ENCODE measurements around the gene LRR1. TPM values are rescaled to one million over a fixed set of nuclear protein-coding genes. Genes with fewer than 3 reads are reported as not detected.

LRR1 gene, protein sequence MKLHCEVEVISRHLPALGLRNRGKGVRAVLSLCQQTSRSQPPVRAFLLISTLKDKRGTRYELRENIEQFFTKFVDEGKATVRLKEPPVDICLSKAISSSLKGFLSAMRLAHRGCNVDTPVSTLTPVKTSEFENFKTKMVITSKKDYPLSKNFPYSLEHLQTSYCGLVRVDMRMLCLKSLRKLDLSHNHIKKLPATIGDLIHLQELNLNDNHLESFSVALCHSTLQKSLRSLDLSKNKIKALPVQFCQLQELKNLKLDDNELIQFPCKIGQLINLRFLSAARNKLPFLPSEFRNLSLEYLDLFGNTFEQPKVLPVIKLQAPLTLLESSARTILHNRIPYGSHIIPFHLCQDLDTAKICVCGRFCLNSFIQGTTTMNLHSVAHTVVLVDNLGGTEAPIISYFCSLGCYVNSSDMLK
- 12.1 TPM for polyA plus RNA-seq (2013, experiment 1 of 2; ENCODE audit: insufficient read length)
- polyA plus RNA-seq (2013, experiment 2 of 2; ENCODE audit: insufficient read length): 13.7 TPM

GRCh38 chr14:49598485-49599300 lies at the start of gene LRR1:
TSS of gene LRR1 (plus strand) at chr14:49598940. CDS start at chr14:49599021, 81 bp downstream.
- DNase-seq: peak; percentile 79

DNA sequence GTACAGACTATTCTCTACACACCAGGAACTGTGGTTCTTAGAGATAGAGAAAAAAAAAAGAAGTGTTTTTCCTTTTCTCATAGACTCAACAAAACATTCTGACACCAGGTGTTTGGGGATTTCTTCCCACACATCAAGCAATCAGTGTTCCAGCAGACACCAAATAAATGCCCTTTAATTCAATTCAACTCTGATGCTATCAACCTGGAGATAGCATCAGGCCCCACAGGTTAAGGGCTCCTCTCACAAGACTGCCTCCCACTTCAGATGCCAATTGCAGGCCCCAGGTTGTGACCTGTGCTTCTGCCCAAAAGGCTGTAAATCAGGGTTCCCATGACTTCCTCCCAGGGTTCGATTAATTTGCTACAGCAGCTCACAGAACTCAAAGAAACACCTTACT lies 49.3 kb upstream of the LRR1 start:
- no peak for DNase-seq

DNA sequence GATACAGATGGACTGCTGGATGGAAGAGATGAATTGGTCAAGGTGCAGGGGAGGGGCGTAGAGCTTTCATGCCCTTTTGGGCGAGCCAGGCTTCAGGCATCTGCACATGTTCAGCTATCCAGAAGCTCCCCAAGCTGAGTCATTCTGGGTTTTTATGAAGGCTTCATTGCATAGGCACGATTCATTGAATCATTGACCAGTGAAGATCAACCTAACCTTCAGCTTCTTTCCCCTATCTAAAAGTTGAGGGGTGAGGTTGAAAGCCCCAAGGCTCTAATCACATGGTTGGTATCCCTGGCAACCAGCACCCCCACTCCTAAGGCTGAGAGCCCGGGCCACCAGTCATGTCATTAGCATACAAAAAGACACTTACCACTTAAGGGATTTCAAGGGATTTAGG lies 48.9 kb upstream of the LRR1 start:
- no peak for DNase-seq

DNA sequence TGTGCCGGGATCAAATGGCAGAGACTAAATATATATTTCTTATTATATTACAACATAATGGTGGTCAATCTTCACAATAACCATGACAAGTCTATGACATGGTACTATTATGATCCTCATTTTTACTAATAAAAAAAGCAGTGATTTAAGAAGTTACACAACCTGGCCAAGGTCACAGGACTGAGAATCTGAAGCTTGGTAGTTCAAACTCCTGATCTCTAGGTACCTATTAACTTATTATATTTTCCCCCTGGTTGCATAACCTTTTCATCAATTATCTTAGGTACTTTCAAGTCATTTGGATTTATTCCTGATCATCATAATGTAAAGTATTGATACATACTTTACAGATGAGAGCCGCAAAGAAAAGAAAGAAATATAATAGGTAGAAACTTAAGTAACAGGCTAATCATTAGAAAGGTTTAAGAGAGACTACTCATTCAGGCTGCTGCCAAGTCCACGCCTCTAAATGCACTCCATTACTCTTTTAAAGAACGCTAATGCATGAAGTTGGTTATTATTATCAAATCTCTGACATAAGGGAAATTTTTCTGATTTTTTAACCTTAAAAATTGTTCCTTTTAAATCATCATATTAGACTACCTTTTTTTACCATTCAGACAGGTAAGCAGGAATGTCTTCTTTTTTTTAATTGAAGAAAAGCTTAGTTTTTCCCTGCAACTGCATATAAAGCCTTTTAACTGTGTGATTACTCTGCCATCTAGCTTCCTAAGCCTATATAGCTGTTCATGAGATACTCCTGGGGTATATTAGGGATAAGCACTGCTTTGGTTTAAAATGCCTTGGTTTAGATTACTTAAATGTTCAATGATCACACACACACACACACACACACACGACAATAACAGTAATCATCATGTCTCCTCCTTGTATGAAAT lies 48.2 kb upstream of the LRR1 start:
- DNase-seq: no peak

GRCh38 chr14:49551569-49551968 lies 47.2 kb upstream of the LRR1 start:
- DNase-seq: no peak

DNA sequence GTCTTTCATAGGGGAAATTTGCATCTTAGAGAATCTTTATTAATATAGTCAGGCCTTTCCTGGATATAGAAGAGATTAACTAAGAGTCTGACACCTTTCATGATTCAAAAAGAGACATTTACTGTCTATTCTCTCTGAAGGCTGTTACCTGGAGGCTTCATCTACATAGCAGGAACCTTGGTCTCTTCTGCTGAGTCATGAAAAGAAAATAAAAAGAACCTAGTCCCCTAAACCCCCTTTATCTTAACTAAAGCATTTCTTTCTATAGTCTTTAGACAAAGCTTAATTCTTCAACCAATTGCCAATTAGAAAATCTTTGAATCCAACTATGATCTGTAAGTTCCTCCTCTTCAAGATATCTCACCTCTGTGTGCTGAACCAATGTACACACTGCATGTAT lies 45.6 kb upstream of the LRR1 start:
- no peak for DNase-seq

- DNase-seq: no peak
Measured at GRCh38 chr14:49553892-49554291, 44.8 kb upstream of the LRR1 start.

DNA sequence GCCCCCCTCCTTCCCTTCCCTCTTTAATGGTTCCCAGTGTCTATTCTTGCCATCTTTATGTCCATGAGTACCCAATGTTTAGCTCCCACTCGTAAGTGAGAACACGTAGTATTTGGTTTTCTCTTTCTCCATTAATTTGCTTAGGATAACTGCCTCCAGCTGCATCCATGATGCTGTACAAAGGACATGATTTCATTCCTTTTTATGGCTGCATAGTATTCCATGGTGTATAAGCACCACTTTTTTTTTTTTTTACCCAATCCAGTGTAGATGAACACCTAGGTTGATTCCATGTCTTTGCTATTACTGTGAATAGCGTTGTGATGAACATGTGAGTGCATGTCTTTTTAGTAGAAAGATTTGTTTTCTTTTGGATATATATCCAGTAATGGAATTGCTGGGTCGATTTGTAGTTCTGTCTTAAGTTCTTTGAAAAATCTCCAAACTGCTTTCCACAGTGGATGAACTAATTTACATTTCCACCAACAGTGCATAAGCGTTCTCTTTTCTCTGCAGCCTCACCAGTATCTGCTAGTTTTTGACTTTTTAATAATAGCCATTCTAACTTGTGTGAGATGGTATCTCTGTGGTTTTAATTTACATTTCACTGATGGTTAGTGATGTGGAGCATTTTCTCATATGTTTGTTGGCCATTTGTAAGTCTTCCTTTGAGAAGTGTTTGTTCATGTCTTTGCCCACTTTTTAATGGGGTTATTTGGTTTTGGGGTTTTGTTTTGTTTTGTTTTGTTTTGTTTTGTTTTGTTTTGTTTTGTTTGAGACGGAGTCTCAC lies 38.6 kb upstream of the LRR1 start:
- no peak for DNase-seq

DNA sequence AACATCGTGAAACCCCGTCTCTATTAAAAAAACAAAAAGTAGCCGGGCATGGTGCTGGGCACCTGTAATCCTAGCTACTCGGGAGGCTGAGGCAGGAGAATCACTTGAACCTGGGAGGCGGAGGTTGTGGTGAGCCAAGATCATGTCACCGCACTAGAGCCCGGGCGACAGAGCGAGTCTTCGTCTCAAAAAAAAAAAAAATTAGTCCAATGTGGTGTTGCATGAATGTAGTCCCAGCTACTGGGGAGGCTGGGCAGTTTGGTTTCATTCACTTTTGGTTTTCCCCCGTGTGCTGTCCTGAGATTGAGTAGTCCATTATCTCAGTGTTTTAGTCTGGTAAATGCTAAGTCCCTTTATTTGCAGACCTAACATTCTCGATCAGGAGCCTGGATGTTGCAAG lies 32.0 kb upstream of the LRR1 start:
- no peak for DNase-seq

- no peak for DNase-seq
Measured at GRCh38 chr14:49569281-49569680, 29.5 kb upstream of the LRR1 start.

DNA sequence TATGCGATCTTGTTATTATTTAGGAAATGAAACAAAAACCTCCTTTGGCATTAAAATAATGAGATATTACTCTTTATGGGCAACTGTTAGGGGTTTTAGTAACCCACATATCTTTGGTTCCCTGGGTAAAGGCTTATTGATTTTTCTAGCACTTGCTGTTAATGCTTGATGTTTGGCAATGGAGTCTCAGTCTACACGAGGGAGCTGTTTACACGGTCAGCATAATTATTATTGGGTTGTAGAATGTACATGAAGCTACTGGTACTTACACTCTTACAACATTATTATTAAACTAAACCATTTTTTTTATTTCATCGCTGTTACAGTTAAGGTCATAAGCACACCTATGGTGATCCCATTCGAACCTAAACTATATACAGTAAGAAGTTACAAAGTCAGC lies 24.7 kb upstream of the LRR1 start:
- DNase-seq: no peak

DNA sequence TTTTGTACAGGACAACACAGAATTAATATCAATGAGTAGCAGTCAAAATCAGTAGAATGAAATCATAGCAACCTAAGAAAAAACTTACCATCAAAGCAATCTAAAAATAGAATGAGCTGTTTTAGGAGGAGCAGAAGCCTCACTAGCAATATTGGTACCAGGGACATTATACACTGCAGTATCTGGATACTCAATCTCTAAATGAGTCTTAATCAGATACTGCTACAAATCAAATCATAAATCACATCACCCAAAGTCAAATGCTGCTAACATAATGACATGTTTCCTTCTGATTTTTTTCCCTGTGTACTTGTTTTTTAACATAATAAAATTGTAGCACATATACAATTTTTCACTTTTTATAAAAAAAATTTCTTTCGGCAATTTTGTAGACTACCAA lies 20.6 kb upstream of the LRR1 start:
- no peak for DNase-seq

GRCh38 chr14:49579841-49580240 lies 18.9 kb upstream of the LRR1 start:
- no peak for DNase-seq

DNA sequence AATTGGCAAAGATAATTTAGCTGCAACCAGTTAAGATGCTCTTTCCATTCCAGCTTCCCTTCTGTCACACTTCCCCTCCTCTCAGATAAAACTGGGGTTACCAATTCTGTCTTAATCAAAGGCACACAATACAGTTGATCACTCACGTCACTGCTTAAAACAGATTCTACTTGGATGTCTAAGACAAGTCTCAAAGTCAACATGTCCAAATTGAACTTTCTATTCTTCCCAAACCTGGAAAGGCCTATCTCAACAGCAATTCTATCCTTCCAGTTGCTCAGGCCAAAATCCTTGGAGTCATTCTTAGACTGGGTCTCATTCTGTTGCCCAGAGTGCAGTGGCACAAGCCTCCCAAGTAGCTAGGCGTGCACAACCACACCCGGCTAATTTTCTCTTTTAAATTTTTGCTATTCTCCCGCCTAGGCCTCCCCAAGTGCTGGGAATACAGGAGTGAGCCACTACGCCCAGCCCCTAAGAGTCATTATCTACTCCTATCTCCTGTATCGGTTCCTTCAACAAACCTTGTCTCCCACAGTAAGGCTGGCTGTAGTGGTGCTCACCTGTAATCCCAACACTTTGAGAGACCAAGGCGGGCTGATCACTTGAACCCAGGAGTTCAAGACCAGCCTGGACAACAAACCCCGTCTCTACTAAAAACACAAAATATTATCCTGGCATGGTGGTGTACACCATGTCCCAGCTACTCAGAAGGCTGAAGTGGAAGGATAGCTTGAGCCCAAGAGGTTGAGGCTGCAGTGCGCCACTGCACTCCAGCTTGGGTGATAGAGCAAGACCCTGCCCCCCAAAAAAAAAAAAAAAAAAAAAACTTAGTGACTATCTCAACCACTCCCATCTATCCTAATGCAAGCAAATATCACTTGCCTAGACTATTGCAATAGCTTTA lies 17.3 kb upstream of the LRR1 start:
- no peak for DNase-seq

DNA sequence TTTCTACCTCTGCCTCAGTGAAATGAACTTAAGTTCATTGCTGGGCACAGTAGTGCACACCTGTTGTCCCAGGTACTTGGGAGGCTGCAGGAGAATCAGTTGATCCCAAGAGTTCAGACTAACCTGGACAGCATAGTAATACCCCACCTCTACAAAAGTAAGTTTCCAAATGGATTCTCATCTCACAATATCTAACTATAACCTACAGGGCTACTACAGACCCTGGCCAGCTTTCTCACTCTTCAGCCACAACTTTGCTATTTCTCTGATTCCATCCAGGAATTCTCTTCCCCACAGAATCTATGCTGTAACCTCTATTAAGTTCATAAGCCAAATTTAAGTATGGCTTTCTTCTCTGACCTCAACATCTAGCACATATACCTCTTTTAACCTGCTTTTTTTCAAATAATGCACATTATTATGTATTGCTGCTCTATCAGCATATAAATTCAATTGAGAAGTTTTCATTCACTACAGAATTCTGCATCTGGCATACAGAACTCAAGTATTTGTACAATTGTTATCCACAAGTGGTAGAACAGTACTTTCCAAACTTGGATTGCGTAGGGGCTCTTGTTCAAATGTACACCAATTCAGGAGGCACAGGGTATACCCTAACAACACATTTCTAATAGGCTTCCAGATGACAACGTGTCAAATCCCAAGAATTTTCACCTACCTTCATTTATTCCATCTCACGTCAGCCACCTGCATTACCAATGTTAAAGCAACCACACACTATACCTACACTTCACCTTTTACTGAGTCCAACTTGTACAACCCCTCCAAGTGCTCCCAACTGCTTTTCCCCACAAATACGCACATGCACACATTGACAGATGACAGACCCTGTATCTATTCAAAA lies 16.4 kb upstream of the LRR1 start:
- no peak for DNase-seq

DNA sequence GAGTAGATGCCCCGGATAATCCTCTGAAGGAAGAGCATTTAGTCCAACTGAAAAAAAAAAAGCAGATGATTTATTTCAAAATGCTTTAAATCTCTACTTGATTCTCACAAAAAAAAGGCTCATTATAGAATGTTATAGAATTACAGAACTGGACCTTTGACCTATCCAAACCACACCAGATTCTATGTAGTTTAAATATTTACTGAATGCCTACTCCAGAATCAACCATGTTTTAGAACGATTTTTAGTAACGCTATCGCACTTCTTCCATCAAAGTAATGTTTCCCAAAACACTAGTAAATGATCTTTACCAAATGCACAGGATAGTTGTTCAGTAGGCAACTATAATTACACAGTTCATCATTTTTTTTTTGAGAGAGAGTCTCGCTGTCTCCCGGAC lies 15.1 kb upstream of the LRR1 start:
- DNase-seq: no peak

DNA sequence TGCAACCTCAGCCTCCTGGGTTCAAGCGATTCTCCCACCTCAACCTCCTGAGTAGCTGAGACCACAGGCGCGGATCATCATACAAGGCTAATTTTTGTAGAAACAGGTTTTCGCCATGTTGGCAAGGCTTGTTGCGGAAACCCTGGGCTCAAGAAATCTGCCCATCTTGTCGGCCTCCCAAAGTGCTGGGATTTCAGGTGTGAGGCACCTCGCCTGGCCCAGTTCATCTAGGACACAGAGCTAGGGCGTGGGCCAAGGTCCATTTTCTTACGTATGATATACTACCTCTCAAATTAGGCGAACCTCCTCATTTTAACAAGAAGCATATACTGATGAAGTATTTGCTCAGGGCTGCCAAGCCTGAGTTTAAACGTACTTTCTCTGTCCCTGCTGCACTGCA lies 14.7 kb upstream of the LRR1 start:
- no peak for DNase-seq

- DNase-seq: peak; percentile 24
Measured at GRCh38 chr14:49584981-49585640, 13.6 kb upstream of the LRR1 start.

Data from fibroblast of skin of scalp (primary cell).